ENCODE measurements around the gene SPDYE3.

Gene SPDYE3

DNA sequence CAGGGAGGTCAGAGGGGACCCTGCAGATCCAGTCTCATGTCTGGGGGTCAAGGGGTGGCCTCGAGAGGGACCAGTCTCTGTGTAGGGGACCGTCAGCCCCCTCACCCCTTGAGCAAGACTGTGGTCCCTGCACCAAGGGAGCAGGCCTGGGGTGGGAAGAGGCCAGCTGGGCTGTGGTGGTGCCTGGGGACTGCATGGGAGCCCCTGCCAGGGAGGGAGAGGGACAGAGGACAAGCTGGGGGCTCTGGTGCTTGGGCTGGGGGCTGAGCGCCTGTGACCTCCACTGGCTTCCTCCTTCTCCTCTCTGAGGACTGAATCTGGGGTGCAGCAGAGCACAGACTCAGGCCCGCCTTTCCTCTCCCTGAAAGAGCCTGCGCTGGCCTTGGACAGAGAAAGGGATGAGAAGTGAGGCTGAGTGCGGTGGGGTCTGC is 49.6 kb downstream of the SPDYE3 start:
- Histone ChIP-seq H3K4me1 (ENCODE audit: insufficient read depth, low read length, poor library complexity, severe bottlenecking) (no peaks in the 10 kb centered on the region), H3F3A (ENCODE audit: low read depth) (no peaks in the 10 kb centered on the region), H3K9ac (ENCODE audit: low read depth, low read length, poor library complexity, severe bottlenecking) (no peak overlapping the region), H3K79me2 (ENCODE audit: insufficient read depth, low read length) (no peaks in the 10 kb centered on the region), H3K4me3 (ENCODE audit: low read length, poor library complexity, severe bottlenecking) (no peak overlapping the region), H3K9me3 (ENCODE audit: insufficient read depth, low read depth, low read length) (no peaks in the 10 kb centered on the region), H4K20me1 (ENCODE audit: insufficient read depth, low read length, poor library complexity, severe bottlenecking) (no peaks in the 10 kb centered on the region), H3K27me3 (ENCODE audit: insufficient read depth, low read length, poor library complexity, severe bottlenecking) (no peaks in the 10 kb centered on the region), H3K36me3 (ENCODE audit: insufficient read depth, low read length) (peaks cover 86% of the 10 kb centered on the region; the same call in 1 of the 2 replicates), H3K4me2 (ENCODE audit: low read depth, low read length, poor library complexity, severe bottlenecking) (no peak overlapping the region), H2AFZ (ENCODE audit: low read length) (no peak overlapping the region), H3K9me2 (replicated peaks; ENCODE audit: low read depth, low read length) (no peaks in the 10 kb centered on the region)
- TF ChIP-seq, protein P1, sequence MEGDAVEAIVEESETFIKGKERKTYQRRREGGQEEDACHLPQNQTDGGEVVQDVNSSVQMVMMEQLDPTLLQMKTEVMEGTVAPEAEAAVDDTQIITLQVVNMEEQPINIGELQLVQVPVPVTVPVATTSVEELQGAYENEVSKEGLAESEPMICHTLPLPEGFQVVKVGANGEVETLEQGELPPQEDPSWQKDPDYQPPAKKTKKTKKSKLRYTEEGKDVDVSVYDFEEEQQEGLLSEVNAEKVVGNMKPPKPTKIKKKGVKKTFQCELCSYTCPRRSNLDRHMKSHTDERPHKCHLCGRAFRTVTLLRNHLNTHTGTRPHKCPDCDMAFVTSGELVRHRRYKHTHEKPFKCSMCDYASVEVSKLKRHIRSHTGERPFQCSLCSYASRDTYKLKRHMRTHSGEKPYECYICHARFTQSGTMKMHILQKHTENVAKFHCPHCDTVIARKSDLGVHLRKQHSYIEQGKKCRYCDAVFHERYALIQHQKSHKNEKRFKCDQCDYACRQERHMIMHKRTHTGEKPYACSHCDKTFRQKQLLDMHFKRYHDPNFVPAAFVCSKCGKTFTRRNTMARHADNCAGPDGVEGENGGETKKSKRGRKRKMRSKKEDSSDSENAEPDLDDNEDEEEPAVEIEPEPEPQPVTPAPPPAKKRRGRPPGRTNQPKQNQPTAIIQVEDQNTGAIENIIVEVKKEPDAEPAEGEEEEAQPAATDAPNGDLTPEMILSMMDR (conservative IDR thresholded peaks at IDR 0.05; ENCODE audit: low read length): no peak
- TF ChIP-seq EZH2phosphoT487 (IDR thresholded peaks at IDR 0.05; ENCODE audit: borderline replicate concordance): no peak

DNA sequence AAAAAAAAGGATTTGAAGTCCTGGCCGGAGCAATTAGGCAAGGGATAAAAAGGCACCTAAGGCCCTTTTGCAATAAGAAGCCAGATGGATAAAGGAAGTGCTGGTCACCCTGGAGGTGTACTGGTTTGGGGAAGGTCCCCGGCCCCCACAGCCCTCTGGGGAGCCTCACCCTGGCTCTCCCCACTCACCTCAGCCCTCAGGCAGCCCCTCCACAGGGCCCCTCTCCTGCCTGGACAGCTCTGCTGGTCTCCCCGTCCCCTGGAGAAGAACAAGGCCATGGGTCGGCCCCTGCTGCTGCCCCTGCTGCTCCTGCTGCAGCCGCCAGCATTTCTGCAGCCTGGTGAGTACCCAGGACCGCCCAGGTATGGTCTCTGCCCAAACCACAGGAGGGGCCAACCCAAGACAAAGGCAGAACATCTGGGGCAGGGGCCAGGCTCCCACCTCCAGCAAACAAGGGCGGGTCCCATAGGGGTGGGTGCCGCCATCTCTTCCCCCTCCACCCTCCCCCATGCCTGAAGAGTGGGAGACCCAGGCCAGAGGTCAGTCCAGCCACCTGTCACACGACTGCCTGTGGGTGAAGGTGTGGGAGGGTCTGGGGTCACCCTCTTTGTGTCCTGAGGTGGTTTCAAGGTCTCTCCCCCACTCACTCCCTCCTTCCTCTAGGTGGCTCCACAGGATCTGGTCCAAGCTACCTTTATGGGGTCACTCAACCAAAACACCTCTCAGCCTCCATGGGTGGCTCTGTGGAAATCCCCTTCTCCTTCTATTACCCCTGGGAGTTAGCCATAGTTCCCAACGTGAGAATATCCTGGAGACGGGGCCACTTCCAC is 50.7 kb downstream of the SPDYE3 start, which contains the start of gene PILRB:
PILRB (plus strand) TSS at position 91 of the 830 bp plus-strand sequence; CDS start at position 277, 186 bp downstream.
- H3K4me3 ChIP-seq (ENCODE audit: low read length, poor library complexity, severe bottlenecking): no peak within 1 kb of the TSS
- H3K36me3 ChIP-seq (ENCODE audit: insufficient read depth, low read length): peaks cover 93% of the 10 kb centered on the region
- no peaks in the 10 kb centered on the region for H3K79me2 ChIP-seq (ENCODE audit: insufficient read depth, low read length)
- H3K4me2 ChIP-seq (ENCODE audit: low read depth, low read length, poor library complexity, severe bottlenecking): no peak within 1 kb of the TSS
- no peaks in the 10 kb centered on the region for H3K9me3 ChIP-seq (ENCODE audit: insufficient read depth, low read depth, low read length)
- no peak within 1 kb of the TSS for H2AFZ ChIP-seq (ENCODE audit: low read length)
- H3F3A ChIP-seq (ENCODE audit: low read depth): no peaks in the 10 kb centered on the region
- peaks cover 2% of the 10 kb centered on the region for H4K20me1 ChIP-seq (ENCODE audit: insufficient read depth, low read length, poor library complexity, severe bottlenecking)
- TF ChIP-seq, protein P1 (conservative IDR thresholded peaks at IDR 0.05; ENCODE audit: low read length): no peak; the same call in 1 of the 2 replicates
- TF ChIP-seq EZH2phosphoT487 (IDR thresholded peaks at IDR 0.05; ENCODE audit: borderline replicate concordance): no peak
- no peaks in the 10 kb centered on the region for H3K27me3 ChIP-seq (ENCODE audit: insufficient read depth, low read length, poor library complexity, severe bottlenecking)
- H3K4me1 ChIP-seq (ENCODE audit: insufficient read depth, low read length, poor library complexity, severe bottlenecking): no peaks in the 10 kb centered on the region
- no peaks in the 10 kb centered on the region for H3K9me2 ChIP-seq (replicated peaks; ENCODE audit: low read depth, low read length)
- H3K9ac ChIP-seq (ENCODE audit: low read depth, low read length, poor library complexity, severe bottlenecking): no peak within 1 kb of the TSS

DNA sequence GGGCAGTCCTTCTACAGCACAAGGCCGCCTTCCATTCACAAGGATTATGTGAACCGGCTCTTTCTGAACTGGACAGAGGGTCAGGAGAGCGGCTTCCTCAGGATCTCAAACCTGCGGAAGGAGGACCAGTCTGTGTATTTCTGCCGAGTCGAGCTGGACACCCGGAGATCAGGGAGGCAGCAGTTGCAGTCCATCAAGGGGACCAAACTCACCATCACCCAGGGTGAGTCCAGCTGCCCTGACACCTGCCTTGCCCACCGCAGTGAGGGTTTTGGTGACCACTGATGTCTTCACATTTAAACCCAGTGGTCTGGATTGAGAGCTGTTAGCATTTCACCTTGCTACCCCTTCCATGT is 51.3 kb downstream of the SPDYE3 start:
- no peak overlapping the region for H2AFZ ChIP-seq (ENCODE audit: low read length)
- no peak overlapping the region for H3K4me2 ChIP-seq (ENCODE audit: low read depth, low read length, poor library complexity, severe bottlenecking)
- H3K4me3 ChIP-seq (ENCODE audit: low read length, poor library complexity, severe bottlenecking): no peak overlapping the region
- H3K79me2 ChIP-seq (ENCODE audit: insufficient read depth, low read length): no peaks in the 10 kb centered on the region
- H3K9ac ChIP-seq (ENCODE audit: low read depth, low read length, poor library complexity, severe bottlenecking): no peak overlapping the region
- H3K27me3 ChIP-seq (ENCODE audit: insufficient read depth, low read length, poor library complexity, severe bottlenecking): no peaks in the 10 kb centered on the region
- no peaks in the 10 kb centered on the region for H3F3A ChIP-seq (ENCODE audit: low read depth)
- TF ChIP-seq, protein P1 (conservative IDR thresholded peaks at IDR 0.05; ENCODE audit: low read length): no peak
- TF ChIP-seq EZH2phosphoT487 (IDR thresholded peaks at IDR 0.05; ENCODE audit: borderline replicate concordance): no peak
- H3K4me1 ChIP-seq (ENCODE audit: insufficient read depth, low read length, poor library complexity, severe bottlenecking): no peaks in the 10 kb centered on the region
- H4K20me1 ChIP-seq (ENCODE audit: insufficient read depth, low read length, poor library complexity, severe bottlenecking): peaks cover 3% of the 10 kb centered on the region
- no peaks in the 10 kb centered on the region for H3K9me3 ChIP-seq (ENCODE audit: insufficient read depth, low read depth, low read length)
- peaks cover 92% of the 10 kb centered on the region for H3K36me3 ChIP-seq (ENCODE audit: insufficient read depth, low read length)
- H3K9me2 ChIP-seq (replicated peaks; ENCODE audit: low read depth, low read length): no peaks in the 10 kb centered on the region
